BLaER1 (cell line): ENCODE measurements around the gene SLC22A23.

Experiments
- H3K27ac ChIP-seq: shearing (Covaris generic); formaldehyde crosslinking; 2 replicates; pipeline ENCODE4 v1.8.1; 2022
- H3K27me3 ChIP-seq: shearing (Covaris generic); formaldehyde crosslinking; 2 replicates; pipeline ENCODE4 v1.8.1; 2022
- H3K36me3 ChIP-seq: shearing (Covaris generic); formaldehyde crosslinking; 2 replicates; pipeline ENCODE4 v1.8.1; 2022
- H3K4me1 ChIP-seq: shearing (Covaris generic); formaldehyde crosslinking; 2 replicates; pipeline ENCODE4 v1.8.1; 2022
- H3K4me2 ChIP-seq: shearing (Covaris generic); formaldehyde crosslinking; 2 replicates; pipeline ENCODE4 v1.8.1; 2022
- H3K4me3 ChIP-seq: shearing (Covaris generic); formaldehyde crosslinking; 2 replicates; pipeline ENCODE4 v1.8.1; 2022
- H3K9ac ChIP-seq: shearing (Covaris generic); formaldehyde crosslinking; 2 replicates; pipeline ENCODE4 v1.8.1; 2022
- H3K9me3 ChIP-seq: shearing (Covaris generic); formaldehyde crosslinking; 2 replicates; pipeline ENCODE4 v1.8.1; 2022
- H4K20me1 ChIP-seq: shearing (Covaris generic); formaldehyde crosslinking; 2 replicates; pipeline ENCODE4 v1.8.1; 2022
- Cebpa-rat ChIP-seq: shearing (Covaris generic); IDR thresholded peaks from 2 replicates; pipeline ENCODE4 v1.8.1; 2022

The SLC22A23 gene

GRCh38 chr6:3432416-3432815 is 24.4 kb downstream of the SLC22A23 start:
- H4K20me1 ChIP-seq: no peaks in the 10 kb centered on the region
- H3K9me3 ChIP-seq: no peaks in the 10 kb centered on the region
- H3K36me3 ChIP-seq: no peaks in the 10 kb centered on the region
- no peak overlapping the region for H3K9ac ChIP-seq
- no peak overlapping the region for H3K27ac ChIP-seq
- no peak overlapping the region for H3K4me3 ChIP-seq
- no peak for TF ChIP-seq Cebpa-rat
- H3K27me3 ChIP-seq: no peaks in the 10 kb centered on the region
- peak overlapping the region; percentile 34; the same call in 1 of the 2 replicates for H3K4me2 ChIP-seq
- peaks cover 15% of the 10 kb centered on the region for H3K4me1 ChIP-seq

DNA sequence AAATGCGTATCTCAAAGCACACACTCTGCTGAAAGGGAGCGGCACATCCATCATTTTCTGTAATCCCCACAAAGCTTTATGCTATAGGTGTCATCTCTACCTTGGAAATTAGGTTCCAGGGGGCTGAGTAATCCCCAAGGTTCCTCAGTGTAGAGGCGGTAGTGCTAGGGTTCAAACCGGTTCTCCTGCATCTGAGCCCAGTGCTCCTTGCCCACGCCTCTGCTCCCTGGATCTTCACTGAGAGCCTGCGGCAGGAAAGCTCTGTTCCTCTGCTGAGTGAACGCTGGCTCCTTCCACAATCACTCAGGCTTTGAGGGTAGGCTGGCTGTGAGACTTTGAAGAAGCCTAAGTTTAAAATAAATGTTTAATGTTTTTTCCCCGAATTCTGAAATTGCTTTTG is 24.9 kb downstream of the SLC22A23 start:
- Histone ChIP-seq H3K9me3 (no peaks in the 10 kb centered on the region), H3K36me3 (no peaks in the 10 kb centered on the region), H4K20me1 (no peaks in the 10 kb centered on the region), H3K27me3 (no peaks in the 10 kb centered on the region), H3K4me1 (peaks cover 15% of the 10 kb centered on the region), H3K9ac (no peak overlapping the region), H3K4me3 (no peak overlapping the region), H3K27ac (no peak overlapping the region), H3K4me2 (no peak overlapping the region)
- no peak for TF ChIP-seq Cebpa-rat

- H3K27me3 ChIP-seq: no peaks in the 10 kb centered on the region
- H3K4me1 ChIP-seq: peaks cover 15% of the 10 kb centered on the region
- H3K36me3 ChIP-seq: no peaks in the 10 kb centered on the region
- no peak for TF ChIP-seq Cebpa-rat
- H3K9ac ChIP-seq: no peak overlapping the region
- H4K20me1 ChIP-seq: no peaks in the 10 kb centered on the region
- no peak overlapping the region for H3K4me2 ChIP-seq
- H3K9me3 ChIP-seq: no peaks in the 10 kb centered on the region
- H3K4me3 ChIP-seq: no peak overlapping the region
- no peak overlapping the region for H3K27ac ChIP-seq
Observed at GRCh38 chr6:3429211-3429610, 27.6 kb downstream of the SLC22A23 start.

DNA sequence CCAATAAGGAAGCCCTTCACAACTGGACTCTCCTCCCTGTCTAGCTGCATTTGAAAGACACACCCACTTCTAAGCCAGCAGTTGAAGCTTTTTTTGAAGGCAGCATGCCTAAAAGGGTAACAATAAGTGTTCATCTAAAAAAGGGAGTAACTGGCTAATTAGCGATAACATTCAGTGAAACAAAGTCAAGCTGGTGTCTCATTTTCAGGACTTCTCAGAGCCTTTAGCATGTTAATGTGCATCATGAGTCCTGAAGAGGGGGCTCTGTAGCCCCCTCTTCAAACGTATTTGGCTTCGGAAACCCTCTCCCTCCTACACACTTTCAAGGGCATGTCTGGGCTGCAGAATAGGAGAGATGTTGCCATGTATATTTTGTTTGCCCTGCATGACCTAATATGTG is 28.1 kb downstream of the SLC22A23 start:
- Histone ChIP-seq H3K9me3 (no peaks in the 10 kb centered on the region), H3K27me3 (no peaks in the 10 kb centered on the region), H3K9ac (no peak overlapping the region), H3K4me1 (peaks cover 15% of the 10 kb centered on the region), H3K4me2 (no peak overlapping the region), H3K27ac (no peak overlapping the region), H4K20me1 (no peaks in the 10 kb centered on the region), H3K36me3 (no peaks in the 10 kb centered on the region), H3K4me3 (no peak overlapping the region)
- TF ChIP-seq Cebpa-rat: no peak

DNA sequence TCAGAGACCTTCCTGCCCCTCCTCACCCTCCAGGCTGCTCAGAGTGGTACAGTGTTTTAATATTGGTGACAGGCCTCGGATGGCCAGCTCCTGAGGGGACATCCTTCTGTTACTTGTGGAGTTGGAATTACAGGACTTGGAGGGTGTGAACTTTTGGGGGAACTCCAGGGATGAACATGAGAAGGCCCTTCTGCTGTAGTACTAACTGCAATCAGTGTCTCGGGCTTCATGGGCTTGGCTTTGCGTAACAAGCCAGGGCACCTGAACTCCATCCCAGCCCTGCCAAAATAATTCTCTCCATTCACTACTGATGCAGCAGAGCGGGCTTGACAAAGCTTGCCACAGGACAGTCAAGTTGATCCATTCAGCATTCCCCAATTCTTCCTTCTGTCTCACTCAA is 28.6 kb downstream of the SLC22A23 start:
- Histone ChIP-seq H4K20me1 (no peaks in the 10 kb centered on the region), H3K4me3 (no peak overlapping the region), H3K27ac (no peak overlapping the region), H3K4me1 (peaks cover 13% of the 10 kb centered on the region), H3K36me3 (no peaks in the 10 kb centered on the region), H3K9ac (no peak overlapping the region), H3K4me2 (no peak overlapping the region), H3K9me3 (no peaks in the 10 kb centered on the region), H3K27me3 (no peaks in the 10 kb centered on the region)
- TF ChIP-seq Cebpa-rat: no peak

DNA sequence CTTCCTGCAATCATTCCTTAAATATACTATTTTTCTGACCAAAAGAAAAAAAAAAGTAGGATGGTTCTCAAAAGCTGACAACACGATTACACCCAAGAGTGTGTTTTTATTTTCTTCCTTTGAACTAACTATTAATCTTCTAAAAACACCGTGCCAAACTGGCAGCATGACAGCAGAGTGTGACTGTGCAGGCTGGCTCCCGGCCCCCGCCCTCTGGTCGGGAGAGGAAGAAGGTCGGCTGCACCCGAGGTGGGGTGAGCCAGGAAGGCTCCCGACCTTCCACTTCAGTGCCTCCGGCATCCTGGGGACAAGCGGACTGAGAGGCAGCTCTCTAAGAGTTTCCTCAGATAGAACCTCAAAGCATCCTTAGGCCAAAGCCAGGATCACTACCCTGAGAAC is 29.2 kb downstream of the SLC22A23 start:
- H3K27ac ChIP-seq: no peak overlapping the region

GRCh38 chr6:3426927-3427686 is 29.7 kb downstream of the SLC22A23 start:
- no peaks in the 10 kb centered on the region for H4K20me1 ChIP-seq

More for the DNA sequence above, 29.2 kb downstream of the SLC22A23 start:
- H3K4me3 ChIP-seq: no peak overlapping the region
- no peaks in the 10 kb centered on the region for H3K36me3 ChIP-seq
- no peak overlapping the region for H3K4me2 ChIP-seq
- H3K9me3 ChIP-seq: no peaks in the 10 kb centered on the region
- no peak for TF ChIP-seq Cebpa-rat
- no peak overlapping the region for H3K9ac ChIP-seq
- H3K27me3 ChIP-seq: no peaks in the 10 kb centered on the region
- peaks cover 8% of the 10 kb centered on the region for H3K4me1 ChIP-seq
- no peaks in the 10 kb centered on the region for H4K20me1 ChIP-seq

GRCh38 chr6:3426091-3426926 is 30.5 kb downstream of the SLC22A23 start:
- no peak for TF ChIP-seq Cebpa-rat
- Histone ChIP-seq H4K20me1 (no peaks in the 10 kb centered on the region), H3K9me3 (no peaks in the 10 kb centered on the region), H3K4me2 (no peak overlapping the region), H3K9ac (no peak overlapping the region), H3K4me3 (no peak overlapping the region), H3K27me3 (no peaks in the 10 kb centered on the region), H3K36me3 (no peaks in the 10 kb centered on the region), H3K27ac (no peak overlapping the region), H3K4me1 (0 out of 2 replicates have a peak, but pooled peaks cover 6% of the 10 kb centered on the region)

More at GRCh38 chr6:3426927-3427686, 29.7 kb downstream of the SLC22A23 start:
- H3K27ac ChIP-seq: no peak overlapping the region
- 0 out of 2 replicates have a peak, but pooled peaks cover 6% of the 10 kb centered on the region for H3K4me1 ChIP-seq
- H3K4me2 ChIP-seq: no peak overlapping the region
- no peaks in the 10 kb centered on the region for H3K27me3 ChIP-seq
- H3K9ac ChIP-seq: no peak overlapping the region
- no peaks in the 10 kb centered on the region for H3K36me3 ChIP-seq
- H3K9me3 ChIP-seq: no peaks in the 10 kb centered on the region
- H3K4me3 ChIP-seq: no peak overlapping the region
- no peak for TF ChIP-seq Cebpa-rat

DNA sequence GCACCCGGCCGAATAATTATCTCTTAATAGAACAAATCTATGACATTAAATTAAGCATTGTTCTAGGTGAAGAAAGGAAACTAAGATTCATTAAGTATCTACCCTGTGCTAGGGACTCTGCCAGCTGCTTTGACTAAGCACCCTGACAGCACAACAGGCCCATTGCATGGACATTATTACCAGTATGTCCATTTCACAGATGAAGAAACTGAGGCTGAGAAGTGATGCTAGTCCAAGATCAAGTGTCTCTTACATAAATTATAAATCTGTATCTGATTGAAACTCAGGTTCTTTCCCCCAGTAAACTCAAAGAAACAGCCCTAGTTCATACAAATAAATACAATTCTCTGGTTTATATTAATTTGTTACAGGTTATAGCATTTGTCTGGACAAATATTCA is 31.3 kb downstream of the SLC22A23 start:
- 0 out of 2 replicates have a peak, but pooled peaks cover 6% of the 10 kb centered on the region for H3K4me1 ChIP-seq
- H3K27ac ChIP-seq: no peak overlapping the region
- H3K36me3 ChIP-seq: no peaks in the 10 kb centered on the region
- no peaks in the 10 kb centered on the region for H3K9me3 ChIP-seq
- no peaks in the 10 kb centered on the region for H4K20me1 ChIP-seq
- H3K4me3 ChIP-seq: no peak overlapping the region
- H3K27me3 ChIP-seq: no peaks in the 10 kb centered on the region
- TF ChIP-seq Cebpa-rat: no peak
- no peak overlapping the region for H3K4me2 ChIP-seq
- no peak overlapping the region for H3K9ac ChIP-seq
